GM19463 (cell line): ENCODE data around the gene OR4C45.
"Not testable (repeated sequence)": the region's sequence is repeated elsewhere in the genome, so short reads cannot be mapped to it uniquely, and the experiment has no call there.

Source experiments
- ATAC-seq: cut with Tn5 transposase; IDR thresholded peaks from one replicate; pipeline ENCODE4 v1.9.1; 2021; ENCODE audit warnings: mild to moderate bottlenecking, moderate library complexity; ENCODE audit not compliant: unreplicated experiment

Gene OR4C45

GRCh38 chr11:50032574-50032973 lies at the start of gene OR4C45:
OR4C45 (plus strand) TSS chr11:50032874.
- ATAC-seq: no peak

- ATAC-seq: no peak
Observed at GRCh38 chr11:49995565-49995964, 37.1 kb upstream of the OR4C45 start.

GRCh38 chr11:50030193-50030592 lies 2.5 kb upstream of the OR4C45 start:
- no peak for ATAC-seq

GRCh38 chr11:50036239-50036638 lies 3.6 kb downstream of the OR4C45 start:
- not testable (repeated sequence) for ATAC-seq

GRCh38 chr11:50037251-50037650 lies 4.6 kb downstream of the OR4C45 start:
- no peak for ATAC-seq

GRCh38 chr11:50044647-50045046 lies 12.0 kb downstream of the OR4C45 start:
- no peak for ATAC-seq

GRCh38 chr11:50063056-50063455 lies 30.4 kb downstream of the OR4C45 start:
- not testable (repeated sequence) for ATAC-seq

GRCh38 chr11:50070389-50070788 lies 37.7 kb downstream of the OR4C45 start:
- ATAC-seq: no peak

GRCh38 chr11:50071584-50072225 lies 39.0 kb downstream of the OR4C45 start:
- ATAC-seq: no peak

- ATAC-seq: no peak
Observed at GRCh38 chr11:50072226-50073112, 39.8 kb downstream of the OR4C45 start.

- ATAC-seq: no peak
Observed at GRCh38 chr11:50073113-50074105, 40.7 kb downstream of the OR4C45 start.

GRCh38 chr11:50074161-50074560 lies 41.5 kb downstream of the OR4C45 start:
- no peak for ATAC-seq

- ATAC-seq: no peak
Observed at GRCh38 chr11:50075856-50076255, 43.2 kb downstream of the OR4C45 start.

GRCh38 chr11:50077526-50077925 lies 44.9 kb downstream of the OR4C45 start:
- no peak for ATAC-seq

- ATAC-seq: no peak
Observed at GRCh38 chr11:50078001-50078400, 45.3 kb downstream of the OR4C45 start.

GRCh38 chr11:50078946-50079345 lies 46.3 kb downstream of the OR4C45 start:
- ATAC-seq: not testable (repeated sequence)

- ATAC-seq: no peak
Observed at GRCh38 chr11:50080256-50080655, 47.6 kb downstream of the OR4C45 start.
